HG03097 (cell line): ENCODE results near the gene ADCYAP1.

Source experiments
- ATAC-seq: cut with Tn5 transposase; IDR thresholded peaks from one replicate; pipeline ENCODE4 v1.9.1; 2021; ENCODE audit not compliant: unreplicated experiment, low FRiP score

Gene ADCYAP1

DNA sequence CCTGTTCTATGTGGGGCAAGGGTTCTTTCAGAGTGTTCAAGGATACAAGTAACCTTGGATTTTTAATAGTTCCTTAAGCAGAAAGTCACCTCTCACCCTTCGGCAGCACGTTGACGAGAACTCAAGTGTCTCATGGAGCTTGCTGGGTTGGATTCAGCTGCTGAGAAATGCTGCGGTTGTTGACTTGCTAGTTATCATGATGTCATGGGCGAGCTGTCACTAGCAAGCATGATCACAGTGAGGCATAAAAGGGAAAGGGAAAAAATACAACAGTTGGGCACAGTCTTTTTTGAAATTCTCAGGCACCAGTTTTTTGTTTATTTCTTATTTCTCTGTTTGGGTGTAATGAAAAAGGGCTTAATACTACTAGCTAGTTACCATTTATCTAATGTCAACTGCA, 53.2 kb downstream of the ADCYAP1 start:
- no peak for ATAC-seq

DNA sequence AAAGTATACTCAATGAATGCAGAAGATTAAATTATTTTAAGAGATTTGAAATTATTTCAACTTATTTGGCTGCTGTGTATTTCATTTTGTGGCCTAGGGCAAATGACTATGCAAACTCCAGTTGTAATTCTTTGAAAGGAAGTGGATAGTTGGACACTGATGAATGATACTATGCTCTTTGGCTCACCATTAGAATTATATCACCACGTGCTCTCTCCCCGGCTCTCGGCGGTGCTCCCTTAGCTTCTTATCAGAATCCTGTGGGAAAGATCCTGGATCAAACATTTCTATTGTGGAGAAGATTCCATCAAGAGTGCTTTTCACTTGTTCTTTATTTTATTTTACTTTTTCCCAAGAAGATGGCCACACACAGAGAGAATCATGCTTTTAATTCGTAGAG, 55.2 kb downstream of the ADCYAP1 start:
- ATAC-seq = no peak
